ENCODE data around the gene KAT2B.

GRCh38 chr3:20147361-20147760 lies 107.1 kb downstream of the KAT2B start:
- TF ChIP-seq POLR2A (IDR thresholded peaks at IDR 0.05) (no peak), CTCF (IDR thresholded peaks at IDR 0.05) (no peak)
